A673 (cell line): ENCODE data around the gene PADI4.

ENCODE experiments used
- EZH2 ChIP-seq: fragments of 200-600 bp; sonication (generic); IDR thresholded peaks from 2 replicates; pipeline ENCODE4 v1.6.1; 2017; ENCODE audit warnings: borderline replicate concordance, low read depth, mild to moderate bottlenecking, mixed read lengths, antibody characterized with exemption, low read length; ENCODE audit not compliant: poor library complexity, severe bottlenecking
- TF ChIP-seq, protein P1 (sequence below): fragments of 300-800, 200-600 bp; sonication (generic); conservative IDR thresholded peaks from 2 replicates; pipeline ENCODE4 v1.5.1; 2017; ENCODE audit warnings: low read depth, mild to moderate bottlenecking, antibody characterized with exemption, low read length, moderate library complexity, mixed read lengths

DNA sequence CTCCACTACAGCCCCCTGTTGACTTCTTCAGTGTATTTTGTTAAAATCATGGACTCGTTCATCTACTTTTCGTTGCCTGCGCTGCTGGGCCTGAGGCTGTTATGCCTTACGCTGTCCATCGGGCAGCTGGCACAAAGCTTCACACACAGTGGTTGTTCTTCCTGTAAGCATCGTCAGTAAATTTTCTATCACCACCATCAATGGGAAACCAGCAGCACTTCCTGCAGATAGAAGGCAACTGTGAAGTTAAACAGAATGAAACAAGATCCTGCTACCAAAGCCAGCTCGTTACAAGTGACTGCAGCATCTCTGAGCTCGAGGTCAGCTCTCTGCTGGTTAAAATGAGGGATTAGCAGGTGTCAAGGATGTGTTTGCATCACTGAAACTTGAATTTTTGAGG lies 42.1 kb downstream of the PADI4 start:
- TF ChIP-seq, protein P1, sequence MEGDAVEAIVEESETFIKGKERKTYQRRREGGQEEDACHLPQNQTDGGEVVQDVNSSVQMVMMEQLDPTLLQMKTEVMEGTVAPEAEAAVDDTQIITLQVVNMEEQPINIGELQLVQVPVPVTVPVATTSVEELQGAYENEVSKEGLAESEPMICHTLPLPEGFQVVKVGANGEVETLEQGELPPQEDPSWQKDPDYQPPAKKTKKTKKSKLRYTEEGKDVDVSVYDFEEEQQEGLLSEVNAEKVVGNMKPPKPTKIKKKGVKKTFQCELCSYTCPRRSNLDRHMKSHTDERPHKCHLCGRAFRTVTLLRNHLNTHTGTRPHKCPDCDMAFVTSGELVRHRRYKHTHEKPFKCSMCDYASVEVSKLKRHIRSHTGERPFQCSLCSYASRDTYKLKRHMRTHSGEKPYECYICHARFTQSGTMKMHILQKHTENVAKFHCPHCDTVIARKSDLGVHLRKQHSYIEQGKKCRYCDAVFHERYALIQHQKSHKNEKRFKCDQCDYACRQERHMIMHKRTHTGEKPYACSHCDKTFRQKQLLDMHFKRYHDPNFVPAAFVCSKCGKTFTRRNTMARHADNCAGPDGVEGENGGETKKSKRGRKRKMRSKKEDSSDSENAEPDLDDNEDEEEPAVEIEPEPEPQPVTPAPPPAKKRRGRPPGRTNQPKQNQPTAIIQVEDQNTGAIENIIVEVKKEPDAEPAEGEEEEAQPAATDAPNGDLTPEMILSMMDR: no peak
- TF ChIP-seq EZH2: no peak
